Measurements from ENCODE around the gene MXI1.

Gene MXI1

DNA sequence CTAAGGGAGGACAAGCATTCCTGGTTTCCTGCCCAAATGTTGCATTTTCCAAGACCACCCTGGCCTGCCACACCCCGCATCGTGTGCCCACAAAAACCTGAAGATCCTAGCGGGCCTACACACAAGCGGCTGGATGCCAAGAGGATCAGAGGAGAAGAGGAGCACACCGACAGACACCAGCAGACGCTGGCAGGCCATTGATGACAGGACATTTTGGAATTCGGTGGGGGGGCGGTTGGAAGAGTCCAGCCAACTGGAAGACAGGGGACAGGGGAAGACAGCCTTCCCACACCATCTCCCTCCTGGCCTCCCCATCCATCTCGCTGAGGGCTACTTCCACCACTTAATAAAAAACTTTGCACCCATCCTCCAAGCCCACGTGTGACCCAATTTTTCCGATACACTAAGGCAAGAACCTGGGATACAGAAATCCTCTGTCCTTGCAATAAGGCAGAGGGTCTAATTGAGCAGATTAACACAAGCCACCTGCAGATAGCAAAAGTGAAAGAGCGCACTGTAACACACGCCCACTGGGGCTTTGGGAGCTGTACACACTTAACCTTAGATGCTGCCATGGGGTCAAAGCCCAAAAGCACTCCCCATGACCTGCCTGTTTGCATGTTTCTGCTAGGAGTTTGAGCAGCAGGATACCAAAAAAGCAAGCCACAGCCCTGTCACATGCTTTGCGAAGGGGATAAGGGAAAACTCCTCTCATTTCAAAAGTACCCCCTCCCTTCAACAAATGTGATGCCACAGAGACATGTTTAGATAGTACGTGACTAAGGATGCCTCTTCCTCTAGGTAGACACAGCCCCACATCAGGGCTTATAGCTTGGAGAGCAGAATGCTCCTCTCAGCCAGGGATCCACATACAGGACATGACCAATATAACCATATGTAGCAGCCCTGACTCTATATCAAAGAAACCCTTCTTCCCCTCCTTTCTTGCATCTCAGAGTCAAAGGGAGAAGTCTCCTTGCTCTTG is 110.8 kb downstream of the MXI1 start:
- POLR2A ChIA-PET, result no interaction called here
- H3K4me3 ChIP-seq (ENCODE audit: low read depth, low read length), result no peak overlapping the region

DNA sequence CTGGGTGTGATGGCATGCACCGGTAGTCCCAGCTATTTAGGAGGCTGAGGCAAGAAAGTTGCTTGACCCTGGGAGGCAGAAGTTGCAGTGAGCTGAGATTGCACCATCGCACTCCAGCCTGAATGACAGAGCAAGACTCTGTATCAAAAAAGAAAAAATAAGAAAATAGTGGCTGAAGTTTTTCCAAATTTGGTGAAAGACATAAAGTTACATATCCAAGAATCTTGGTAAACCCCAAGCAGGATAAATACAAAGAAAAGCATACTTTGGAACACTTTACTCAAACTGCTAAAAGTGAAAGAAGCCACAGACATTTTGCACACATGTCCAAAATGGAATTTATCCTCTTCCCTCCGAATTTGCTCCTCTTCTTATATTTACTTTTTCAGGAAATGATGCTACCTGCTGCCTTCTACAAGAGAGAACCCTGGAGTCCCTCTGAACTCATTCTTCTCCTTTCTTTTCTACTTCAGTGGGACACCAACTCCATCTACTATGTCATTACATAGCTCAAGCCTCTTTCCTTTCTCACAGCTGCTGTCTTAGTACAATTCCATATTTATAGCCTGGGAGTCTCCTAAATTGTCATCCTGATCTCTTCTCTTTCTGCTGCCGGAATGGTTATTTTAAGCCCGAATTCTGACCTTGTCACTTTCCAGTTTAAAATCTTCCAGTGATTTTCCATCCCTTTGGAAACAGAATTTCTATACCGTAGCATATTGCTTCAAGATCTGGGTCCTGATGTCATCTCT is 114.6 kb downstream of the MXI1 start:
- POLR2A ChIA-PET, result no interaction called here
- TF ChIP-seq, protein P1, sequence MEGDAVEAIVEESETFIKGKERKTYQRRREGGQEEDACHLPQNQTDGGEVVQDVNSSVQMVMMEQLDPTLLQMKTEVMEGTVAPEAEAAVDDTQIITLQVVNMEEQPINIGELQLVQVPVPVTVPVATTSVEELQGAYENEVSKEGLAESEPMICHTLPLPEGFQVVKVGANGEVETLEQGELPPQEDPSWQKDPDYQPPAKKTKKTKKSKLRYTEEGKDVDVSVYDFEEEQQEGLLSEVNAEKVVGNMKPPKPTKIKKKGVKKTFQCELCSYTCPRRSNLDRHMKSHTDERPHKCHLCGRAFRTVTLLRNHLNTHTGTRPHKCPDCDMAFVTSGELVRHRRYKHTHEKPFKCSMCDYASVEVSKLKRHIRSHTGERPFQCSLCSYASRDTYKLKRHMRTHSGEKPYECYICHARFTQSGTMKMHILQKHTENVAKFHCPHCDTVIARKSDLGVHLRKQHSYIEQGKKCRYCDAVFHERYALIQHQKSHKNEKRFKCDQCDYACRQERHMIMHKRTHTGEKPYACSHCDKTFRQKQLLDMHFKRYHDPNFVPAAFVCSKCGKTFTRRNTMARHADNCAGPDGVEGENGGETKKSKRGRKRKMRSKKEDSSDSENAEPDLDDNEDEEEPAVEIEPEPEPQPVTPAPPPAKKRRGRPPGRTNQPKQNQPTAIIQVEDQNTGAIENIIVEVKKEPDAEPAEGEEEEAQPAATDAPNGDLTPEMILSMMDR (IDR thresholded peaks at IDR 0.05; ENCODE audit: insufficient read depth, low read length, missing control alignments), result no peak
- CTCF ChIA-PET, result interaction anchor here (1.0 to 4.7 kb wide), 5 partner anchors 12 to 236 kb away, joined by 3 to 26 read pairs (median 9); no protein-coding TSS in a partner anchor
- no peak overlapping the region for H3K4me3 ChIP-seq (ENCODE audit: low read depth, low read length)
- no peak for DNase-seq (ENCODE audit: low read depth, low spot score)

More for the DNA sequence above, 110.8 kb downstream of the MXI1 start:
- TF ChIP-seq, protein P1 (IDR thresholded peaks at IDR 0.05; ENCODE audit: insufficient read depth, low read length, missing control alignments), result no peak
- no peak for DNase-seq (ENCODE audit: low read depth, low spot score)
- CTCF ChIA-PET, result interaction anchor here (0.8 to 1.4 kb wide), 3 partner anchors 8 to 232 kb away, joined by 3 read pairs; no protein-coding TSS in a partner anchor

GRCh38 chr10:110323503-110323902 is 116.1 kb downstream of the MXI1 start:
- no peak overlapping the region for H3K4me3 ChIP-seq (ENCODE audit: low read depth, low read length)
- ChIA-PET POLR2A (interaction anchor here (0.8 to 1.6 kb wide), 5 partner anchors 13 to 177 kb away, joined by 3 to 6 read pairs (median 4); no protein-coding TSS in a partner anchor), CTCF (interaction anchor here (0.9 to 4.7 kb wide), 16 partner anchors 10 to 253 kb away, joined by 3 to 26 read pairs (median 4); partner anchors contain the start of genes DUSP5 and SMNDC1)
- TF ChIP-seq, protein P1 (IDR thresholded peaks at IDR 0.05; ENCODE audit: insufficient read depth, low read length, missing control alignments), result no peak
- DNase-seq (ENCODE audit: low read depth, low spot score), result peak; percentile 79

- TF ChIP-seq, protein P1 (IDR thresholded peaks at IDR 0.05; ENCODE audit: insufficient read depth, low read length, missing control alignments), result no peak
- POLR2A ChIA-PET, result interaction anchor here (1.0 to 1.6 kb wide), 2 partner anchors 12 to 29 kb away, joined by 4 read pairs; no protein-coding TSS in a partner anchor
- H3K4me3 ChIP-seq (ENCODE audit: low read depth, low read length), result no peak overlapping the region
- DNase-seq (ENCODE audit: low read depth, low spot score), result no peak
- CTCF ChIA-PET, result interaction anchor here (0.7 to 4.7 kb wide), 12 partner anchors 10 to 238 kb away, joined by 3 to 26 read pairs (median 5); partner anchors contain the start of gene SMNDC1
Measured at GRCh38 chr10:110324201-110324804, 116.9 kb downstream of the MXI1 start.

DNA sequence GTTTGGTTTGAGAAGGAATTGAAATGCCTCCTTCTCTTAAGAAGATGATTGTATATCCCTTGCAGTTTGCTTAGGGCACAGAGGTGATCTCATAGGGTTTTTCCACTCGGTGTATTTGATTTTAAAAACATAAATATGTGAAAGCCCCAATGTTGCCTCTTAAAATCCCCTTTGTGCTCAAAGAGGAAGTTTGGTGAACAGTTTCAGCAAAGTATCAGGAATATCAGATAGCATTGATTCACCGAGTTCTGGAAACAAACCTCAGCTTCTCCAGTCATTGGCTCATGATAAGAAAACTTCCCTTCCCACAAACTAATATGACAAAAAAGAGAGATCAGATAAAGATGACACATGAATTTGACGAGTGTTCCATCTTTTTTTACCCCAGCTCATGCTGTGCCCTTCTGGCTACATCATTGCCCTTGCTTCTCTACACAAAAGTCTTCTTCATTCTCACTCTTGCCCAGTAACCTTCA is 117.4 kb downstream of the MXI1 start:
- TF ChIP-seq, protein P1 (IDR thresholded peaks at IDR 0.05; ENCODE audit: insufficient read depth, low read length, missing control alignments), result no peak
- CTCF ChIA-PET, result interaction anchor here (0.6 to 4.7 kb wide), 7 partner anchors 9 to 276 kb away, joined by 3 to 26 read pairs (median 4); no protein-coding TSS in a partner anchor
- POLR2A ChIA-PET, result interaction anchor here (1.6 kb wide), 1 partner anchor 12 kb away, joined by 4 read pairs; no protein-coding TSS in a partner anchor
- H3K4me3 ChIP-seq (ENCODE audit: low read depth, low read length), result no peak overlapping the region
- DNase-seq (ENCODE audit: low read depth, low spot score), result no peak
